ENCODE data around the gene P4HA2.

GRCh38 chr5:132162945-132163344 is 64.7 kb downstream of the P4HA2 start:
- TF ChIP-seq POLR2A (IDR thresholded peaks at IDR 0.05; ENCODE audit: low read depth, low read length) (no peak), CTCF (IDR thresholded peaks at IDR 0.05; ENCODE audit: extremely low read depth in 1 of 2, insufficient read depth in 1 of 2, low read depth in 1 of 2, low read length in 2 of 2) (no peak), EZH2 (IDR thresholded peaks at IDR 0.05; ENCODE audit: borderline replicate concordance, low read depth, low read length, severe bottlenecking) (no peak), MAX (IDR thresholded peaks at IDR 0.05; ENCODE audit: insufficient read depth, insufficient read length) (no peak), GATA2 (IDR thresholded peaks at IDR 0.05; ENCODE audit: insufficient read depth, insufficient read length, low read depth, low read length) (no peak), POLR2AphosphoS5 (IDR thresholded peaks at IDR 0.05; ENCODE audit: insufficient read depth, low read depth, low read length) (no peak), MYC (IDR thresholded peaks at IDR 0.05; ENCODE audit: low read depth, low read length) (no peak), JUN (IDR thresholded peaks at IDR 0.05; ENCODE audit: borderline replicate concordance, insufficient read depth, insufficient read length, low read depth) (no peak), FOS (IDR thresholded peaks at IDR 0.05; ENCODE audit: borderline replicate concordance, insufficient read depth, low read length) (no peak)

Measured in endothelial cell of umbilical vein (primary cell).